ENCODE measurements around the gene INSM1.

- TF ChIP-seq ETV6 (CRISPR knock-in tag; IDR thresholded peaks at IDR 0.05) (no peak), CBFB (CRISPR knock-in tag; IDR thresholded peaks at IDR 0.05; ENCODE audit: low read depth) (no peak), HMGXB4 (CRISPR knock-in tag; IDR thresholded peaks at IDR 0.05) (no peak), ZNF121 (CRISPR knock-in tag; IDR thresholded peaks at IDR 0.05) (no peak), CTCF (IDR thresholded peaks at IDR 0.05) (no peak), SP1 (CRISPR knock-in tag; conservative IDR thresholded peaks at IDR 0.05) (no peak), CREB1 (CRISPR knock-in tag; IDR thresholded peaks at IDR 0.05) (no peak), MAX (CRISPR knock-in tag; IDR thresholded peaks at IDR 0.05) (no peak), NFE2L1 (CRISPR knock-in tag; IDR thresholded peaks at IDR 0.05) (no peak), E2F4 (CRISPR knock-in tag; IDR thresholded peaks at IDR 0.05; ENCODE audit: borderline replicate concordance, low read depth) (no peak), ATF6 (CRISPR knock-in tag; IDR thresholded peaks at IDR 0.05) (no peak), IRF2 (CRISPR knock-in tag; IDR thresholded peaks at IDR 0.05; ENCODE audit: borderline replicate concordance, low read depth) (no peak), GABPB1 (CRISPR knock-in tag; IDR thresholded peaks at IDR 0.05) (no peak)
Observed at GRCh38 chr20:20406306-20406705, 38.4 kb downstream of the INSM1 start.

Data from WTC11 (cell line).